GM12878 (cell line): Measurements from ENCODE around the gene VASP. TPM values are rescaled to one million over a fixed set of nuclear protein-coding genes. Genes with fewer than 3 reads are reported as not detected.

Experiments used
- ATAC-seq: fragments of 200-7000 bp; cut with Tn5 transposase; 3 replicates; pipeline ENCODE4 v1.9.1; 2020; ENCODE audit warnings: mild to moderate bottlenecking, moderate library complexity
- BruUV-seq: library from RNA; stranded (reverse); fragments of 400-500 nt; replicated peaks from 2 replicates; lab custom pipeline; 2021; lab: Mats Ljungman, UMichigan
- CTCF ChIA-PET: fragments of 300-600 bp; sonication (Branson Sonifier 250); formaldehyde crosslinking; extraction: SDS; loops from one replicate; lab custom pipeline; 2021; ENCODE audit warnings: inconsistent platforms; lab: Yijun Ruan, JAX
- POLR2A ChIA-PET: fragments of 350-600 bp; formaldehyde crosslinking; extraction: SDS; loops from one replicate; lab custom pipeline; 2021; ENCODE audit warnings: inconsistent platforms; lab: Charles Lee
- RAD21 ChIA-PET: fragments of 300-600 bp; sonication (Branson Sonifier 250); formaldehyde crosslinking; loops from one replicate; lab custom pipeline; 2023; ENCODE audit warnings: antibody characterized with exemption; ENCODE audit not compliant: unreplicated experiment; lab: Charles Lee
- SMC1A ChIA-PET: fragments of 300-600 bp; sonication (Branson Sonifier 250); formaldehyde crosslinking; loops from one replicate; lab custom pipeline; 2023; ENCODE audit not compliant: unreplicated experiment, uncharacterized antibody; lab: Charles Lee
- DNase-seq: peaks from one replicate; pipeline ENCODE4 v3.0.0-alpha.2; 2011; ENCODE audit warnings: low read depth, low spot score
- FAIRE-seq: peaks from 3 replicates; lab custom pipeline; 2011; peaks lifted over from hg19 to GRCh38; lab: Jason Lieb, UNC
- H2AFZ ChIP-seq: 2 replicates; pipeline ENCODE4 v1.6.0; 2011; ENCODE audit warnings: low read depth, low read length, control low read depth; ENCODE audit not compliant: control insufficient read depth
- H3K27ac ChIP-seq: 2 replicates; pipeline ENCODE4 v1.5.1; 2011; ENCODE audit warnings: control low read depth; ENCODE audit not compliant: control insufficient read depth, insufficient read depth
- H3K27me3 ChIP-seq, 2 experiments: replicated peaks in 1 of 2; 2 replicates each; pipeline versions ENCODE4 v1.6.0 to v1.6.1; 2011; ENCODE audit warnings: low read length in 1 of 2; ENCODE audit not compliant: control insufficient read depth in 2 of 2, insufficient read depth in 2 of 2
- H3K36me3 ChIP-seq, 2 experiments: 2 replicates each; pipeline ENCODE4 v1.5.1; 2011; ENCODE audit warnings: low read length in 1 of 2; ENCODE audit not compliant: control insufficient read depth in 2 of 2, insufficient read depth in 2 of 2
- H3K4me1 ChIP-seq: 2 replicates; pipeline ENCODE4 v1.6.1; 2011; ENCODE audit warnings: mild to moderate bottlenecking, low read length, moderate library complexity, mixed read lengths; ENCODE audit not compliant: control insufficient read depth, insufficient read depth
- H3K4me2 ChIP-seq: 2 replicates; pipeline ENCODE4 v1.6.0; 2011; ENCODE audit warnings: control low read depth; ENCODE audit not compliant: control insufficient read depth, insufficient read depth
- H3K4me3 ChIP-seq: fragments of 200-600 bp; sonication (generic); 2 replicates; pipeline ENCODE4 v1.5.1; 2016
- H3K79me2 ChIP-seq: 2 replicates; pipeline ENCODE4 v1.6.0; 2011; ENCODE audit warnings: low read length; ENCODE audit not compliant: control insufficient read depth, insufficient read depth
- H3K9ac ChIP-seq: 2 replicates; pipeline ENCODE4 v1.8.0; 2011; ENCODE audit warnings: low read length, control low read depth, mixed read lengths; ENCODE audit not compliant: control insufficient read depth, insufficient read depth
- H3K9me3 ChIP-seq: replicated peaks from 3 replicates; pipeline ENCODE4 v1.5.1; 2011; ENCODE audit warnings: mild to moderate bottlenecking, low read length; ENCODE audit not compliant: control insufficient read depth, insufficient read depth
- H4K20me1 ChIP-seq: 2 replicates; pipeline ENCODE4 v1.6.0; 2011; ENCODE audit not compliant: control insufficient read depth, insufficient read depth
- ASH2L ChIP-seq: fragments of 300-600, 200-600 bp; sonication (generic); IDR thresholded peaks from 2 replicates; pipeline ENCODE4 v1.6.1; 2017; ENCODE audit warnings: low read depth, mild to moderate bottlenecking, borderline replicate concordance
- ATF7 ChIP-seq: fragments of 450-650 bp; IDR thresholded peaks from 2 replicates; pipeline ENCODE4 v1.6.1; 2016; ENCODE audit warnings: low read depth, mild to moderate bottlenecking
- EGR1 ChIP-seq, 2 experiments: IDR thresholded peaks; 1 replicate in 1 of 2; 2 replicates in 1 of 2; pipeline ENCODE4 v1.6.1; 2011 to 2012; ENCODE audit warnings: low read depth in 2 of 2, low read length in 2 of 2, borderline replicate concordance in 1 of 2, mild to moderate bottlenecking in 1 of 2, moderate library complexity in 1 of 2
- HDAC2 ChIP-seq: fragments of 200-600 bp; sonication (generic); IDR thresholded peaks from 2 replicates; pipeline ENCODE4 v1.6.1; 2017
- POLR2AphosphoS2 ChIP-seq: IDR thresholded peaks from 2 replicates; pipeline ENCODE4 v1.6.1; 2011; ENCODE audit warnings: low read depth, mild to moderate bottlenecking, low read length, improper control_type of control experiment, moderate library complexity
- RCOR1 ChIP-seq: conservative IDR thresholded peaks from 2 replicates; pipeline ENCODE4 v1.6.1; 2012; ENCODE audit warnings: low read depth, low read length, improper control_type of control experiment
- SREBF1 ChIP-seq: IDR thresholded peaks from 2 replicates; pipeline ENCODE4 v1.6.1; 2012; ENCODE audit warnings: mild to moderate bottlenecking, low read length
- ZSCAN29 ChIP-seq: fragments of 450-650 bp; IDR thresholded peaks from 2 replicates; pipeline ENCODE4 v1.6.1; 2017; ENCODE audit warnings: mild to moderate bottlenecking, moderate library complexity
- WGBS: methylation state at CpG from one replicate; pipeline ENCODE4 v1.1.6; 2016; ENCODE audit warnings: low lambda C conversion rate; ENCODE audit not compliant: insufficient replicate concordance, insufficient coverage; ENCODE audit errors: missing lambda C conversion rate; 5-methylcytosine and 5-hydroxymethylcytosine counted together
- in situ Hi-C: fragments of 300-500 bp; cut with MboI; formaldehyde crosslinking; loops from 9 replicates; pipeline ENCODE4 v1.14.3; 2018; ENCODE audit warnings: mixed read lengths
- intact Hi-C: fragments of 100-400 bp; cut with micrococcal nuclease; formaldehyde crosslinking; loops from one replicate; pipeline ENCODE4 v1.14.2; 2022; ENCODE audit not compliant: unreplicated experiment
- polyA plus RNA-seq, 11 experiments: library from polyadenylated mRNA; depleted of rRNA in 4 of 11; unstranded in 6 of 11; stranded (reverse) in 5 of 11; fragments of >200 nt; fragmentation: Nextera tagmentation in 4 of 11; fragmentation: Illumina TruSeq in 1 of 11; extraction: Ambion mirVana in 4 of 11; extraction: Trizol in 1 of 11; gene quantifications; 1 replicate in 1 of 11; 2 replicates in 10 of 11; pipeline versions ENCODE4 v1.2.1 to v1.2.3, GENCODE V29; 2011 to 2016; ENCODE audit warnings: inconsistent platforms in 2 of 11, missing spikeins in 2 of 11, low read depth in 1 of 11
- total RNA-seq, 4 experiments: library from RNA; depleted of rRNA in 3 of 4; stranded (reverse); fragments of >200 nt in 3 of 4; fragmentation: Illumina TruSeq in 1 of 4; extraction: Trizol in 1 of 4; gene quantifications; 2 replicates each; pipeline versions ENCODE4 v1.2.1 to v1.2.3, GENCODE V29; 2013 to 2021
- TF ChIP-seq, protein P1 (sequence below): IDR thresholded peaks from 2 replicates; pipeline ENCODE4 v1.6.1; 2012; ENCODE audit warnings: low read depth, low read length, improper control_type of control experiment
- TF ChIP-seq, protein P2 (sequence below): IDR thresholded peaks from 2 replicates; pipeline ENCODE4 v1.6.1; 2011; ENCODE audit warnings: borderline replicate concordance, low read depth, mild to moderate bottlenecking, moderate library complexity, mixed read lengths, low read length; ENCODE audit not compliant: insufficient read depth; ENCODE audit errors: extremely low read length
- TF ChIP-seq, protein P3 (sequence below): fragments of 450-650 bp; IDR thresholded peaks from 2 replicates; pipeline ENCODE4 v1.6.1; 2017; ENCODE audit warnings: mild to moderate bottlenecking, low read depth, inconsistent platforms; ENCODE audit not compliant: poor library complexity, severe bottlenecking
- TF ChIP-seq, protein P4 (sequence below): fragments of 450-650 bp; IDR thresholded peaks from 2 replicates; pipeline ENCODE4 v1.6.1; 2018; ENCODE audit warnings: borderline replicate concordance, mild to moderate bottlenecking; ENCODE audit not compliant: partially characterized antibody
- TF ChIP-seq, protein P5 (sequence below): fragments of 450-650 bp; IDR thresholded peaks from 2 replicates; pipeline ENCODE4 v1.6.1; 2017; ENCODE audit warnings: low read depth, mild to moderate bottlenecking, moderate library complexity

The VASP gene
- total and polyA plus RNA-seq, 10 of the 15 experiments (the other 5 are each of a cell fraction or from before 2014, with no cell fraction given) = 19.5 to 298 (median 84.8) TPM

DNA sequence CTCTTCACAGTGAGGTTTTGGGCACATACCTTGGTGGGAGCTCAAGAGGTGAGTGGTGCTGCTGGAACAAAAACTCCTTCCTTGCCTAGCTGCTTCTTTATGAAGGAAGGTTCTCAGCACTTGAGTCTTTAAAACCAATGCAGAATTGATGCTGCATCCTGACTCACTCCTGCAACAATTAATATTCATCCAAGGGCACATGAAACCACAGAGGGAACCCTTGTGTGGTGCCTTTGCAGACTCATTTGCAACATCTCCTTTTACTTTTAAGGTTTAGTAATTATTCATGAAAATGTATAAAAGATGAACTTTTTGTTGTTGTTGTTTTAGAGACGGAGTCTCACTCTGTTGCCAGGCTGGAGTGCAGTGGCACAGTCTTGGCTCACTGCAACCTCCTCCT, 47.2 kb downstream of the VASP start:
- no peaks in the 10 kb centered on the region for H3K4me1 ChIP-seq
- ATAC-seq (no peak), FAIRE-seq (no peak), DNase-seq (no peak)
- RAD21 ChIA-PET = no interaction called here
- in situ Hi-C loops (no loop called here), intact Hi-C loops (no loop called here)
- no peak overlapping the region for H2AFZ ChIP-seq
- whole genome bisulfite sequencing = 93% methylated on average over 1 of the region's 1 CpG
- no peaks in the 10 kb centered on the region for H3K9me3 ChIP-seq
- no peaks in the 10 kb centered on the region for H3K27me3 ChIP-seq
- H3K79me2 ChIP-seq = no peaks in the 10 kb centered on the region
- POLR2A ChIA-PET = interaction anchor here (0.5 kb wide), 1 partner anchor 91 kb away, joined by 5 read pairs; no protein-coding TSS in a partner anchor
- no peak overlapping the region for H3K4me2 ChIP-seq
- TF ChIP-seq RCOR1 (no peak), SREBF1 (no peak), POLR2AphosphoS2 (no peak), HDAC2 (no peak), EGR1 (IDR thresholded peaks at IDR 0.05; ENCODE audit: borderline replicate concordance in 1 of 2, low read depth in 2 of 2, low read length in 2 of 2) (no peak), ASH2L (no peak), ZSCAN29 (no peak), ATF7 (no peak)
- TF ChIP-seq, protein P1, sequence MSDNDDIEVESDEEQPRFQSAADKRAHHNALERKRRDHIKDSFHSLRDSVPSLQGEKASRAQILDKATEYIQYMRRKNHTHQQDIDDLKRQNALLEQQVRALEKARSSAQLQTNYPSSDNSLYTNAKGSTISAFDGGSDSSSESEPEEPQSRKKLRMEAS = no peak
- TF ChIP-seq, protein P2, sequence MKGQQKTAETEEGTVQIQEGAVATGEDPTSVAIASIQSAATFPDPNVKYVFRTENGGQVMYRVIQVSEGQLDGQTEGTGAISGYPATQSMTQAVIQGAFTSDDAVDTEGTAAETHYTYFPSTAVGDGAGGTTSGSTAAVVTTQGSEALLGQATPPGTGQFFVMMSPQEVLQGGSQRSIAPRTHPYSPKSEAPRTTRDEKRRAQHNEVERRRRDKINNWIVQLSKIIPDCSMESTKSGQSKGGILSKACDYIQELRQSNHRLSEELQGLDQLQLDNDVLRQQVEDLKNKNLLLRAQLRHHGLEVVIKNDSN = no peak
- TF ChIP-seq, protein P3, sequence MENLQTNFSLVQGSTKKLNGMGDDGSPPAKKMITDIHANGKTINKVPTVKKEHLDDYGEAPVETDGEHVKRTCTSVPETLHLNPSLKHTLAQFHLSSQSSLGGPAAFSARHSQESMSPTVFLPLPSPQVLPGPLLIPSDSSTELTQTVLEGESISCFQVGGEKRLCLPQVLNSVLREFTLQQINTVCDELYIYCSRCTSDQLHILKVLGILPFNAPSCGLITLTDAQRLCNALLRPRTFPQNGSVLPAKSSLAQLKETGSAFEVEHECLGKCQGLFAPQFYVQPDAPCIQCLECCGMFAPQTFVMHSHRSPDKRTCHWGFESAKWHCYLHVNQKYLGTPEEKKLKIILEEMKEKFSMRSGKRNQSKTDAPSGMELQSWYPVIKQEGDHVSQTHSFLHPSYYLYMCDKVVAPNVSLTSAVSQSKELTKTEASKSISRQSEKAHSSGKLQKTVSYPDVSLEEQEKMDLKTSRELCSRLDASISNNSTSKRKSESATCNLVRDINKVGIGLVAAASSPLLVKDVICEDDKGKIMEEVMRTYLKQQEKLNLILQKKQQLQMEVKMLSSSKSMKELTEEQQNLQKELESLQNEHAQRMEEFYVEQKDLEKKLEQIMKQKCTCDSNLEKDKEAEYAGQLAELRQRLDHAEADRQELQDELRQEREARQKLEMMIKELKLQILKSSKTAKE = no peak
- TF ChIP-seq, protein P4, sequence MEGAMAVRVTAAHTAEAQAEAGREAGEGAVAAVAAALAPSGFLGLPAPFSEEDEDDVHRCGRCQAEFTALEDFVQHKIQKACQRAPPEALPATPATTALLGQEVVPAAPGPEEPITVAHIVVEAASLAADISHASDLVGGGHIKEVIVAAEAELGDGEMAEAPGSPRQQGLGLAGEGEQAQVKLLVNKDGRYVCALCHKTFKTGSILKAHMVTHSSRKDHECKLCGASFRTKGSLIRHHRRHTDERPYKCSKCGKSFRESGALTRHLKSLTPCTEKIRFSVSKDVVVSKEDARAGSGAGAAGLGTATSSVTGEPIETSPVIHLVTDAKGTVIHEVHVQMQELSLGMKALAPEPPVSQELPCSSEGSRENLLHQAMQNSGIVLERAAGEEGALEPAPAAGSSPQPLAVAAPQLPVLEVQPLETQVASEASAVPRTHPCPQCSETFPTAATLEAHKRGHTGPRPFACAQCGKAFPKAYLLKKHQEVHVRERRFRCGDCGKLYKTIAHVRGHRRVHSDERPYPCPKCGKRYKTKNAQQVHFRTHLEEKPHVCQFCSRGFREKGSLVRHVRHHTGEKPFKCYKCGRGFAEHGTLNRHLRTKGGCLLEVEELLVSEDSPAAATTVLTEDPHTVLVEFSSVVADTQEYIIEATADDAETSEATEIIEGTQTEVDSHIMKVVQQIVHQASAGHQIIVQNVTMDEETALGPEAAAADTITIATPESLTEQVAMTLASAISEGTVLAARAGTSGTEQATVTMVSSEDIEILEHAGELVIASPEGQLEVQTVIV = no peak
- TF ChIP-seq, protein P5, sequence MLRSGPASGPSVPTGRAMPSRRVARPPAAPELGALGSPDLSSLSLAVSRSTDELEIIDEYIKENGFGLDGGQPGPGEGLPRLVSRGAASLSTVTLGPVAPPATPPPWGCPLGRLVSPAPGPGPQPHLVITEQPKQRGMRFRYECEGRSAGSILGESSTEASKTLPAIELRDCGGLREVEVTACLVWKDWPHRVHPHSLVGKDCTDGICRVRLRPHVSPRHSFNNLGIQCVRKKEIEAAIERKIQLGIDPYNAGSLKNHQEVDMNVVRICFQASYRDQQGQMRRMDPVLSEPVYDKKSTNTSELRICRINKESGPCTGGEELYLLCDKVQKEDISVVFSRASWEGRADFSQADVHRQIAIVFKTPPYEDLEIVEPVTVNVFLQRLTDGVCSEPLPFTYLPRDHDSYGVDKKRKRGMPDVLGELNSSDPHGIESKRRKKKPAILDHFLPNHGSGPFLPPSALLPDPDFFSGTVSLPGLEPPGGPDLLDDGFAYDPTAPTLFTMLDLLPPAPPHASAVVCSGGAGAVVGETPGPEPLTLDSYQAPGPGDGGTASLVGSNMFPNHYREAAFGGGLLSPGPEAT = no peak
- peaks cover 0 to 9% of the 10 kb centered on the region in 2 experiments; a peak in 2 of 4 replicates for H3K36me3 ChIP-seq
- H3K9ac ChIP-seq = no peak overlapping the region
- SMC1A ChIA-PET = interaction anchor here (1.0 kb wide), 1 partner anchor 202 kb away, joined by 3 read pairs; no protein-coding TSS in a partner anchor
- BruUV-seq = no TSS peak
- CTCF ChIA-PET = interaction anchor here (1.5 kb wide), 1 partner anchor 76 kb away, joined by 3 read pairs; no protein-coding TSS in a partner anchor
- no peak overlapping the region for H3K27ac ChIP-seq
- H4K20me1 ChIP-seq = no peaks in the 10 kb centered on the region
- no peak overlapping the region for H3K4me3 ChIP-seq
